GM18520 (cell line): ENCODE results near the gene TNIP1.

ENCODE experiments used
- ATAC-seq: cut with Tn5 transposase; IDR thresholded peaks from one replicate; pipeline ENCODE4 v1.9.1; 2021; ENCODE audit not compliant: unreplicated experiment

Gene TNIP1

GRCh38 chr5:151041577-151042268 is 39.1 kb downstream of the TNIP1 start:
- no peak for ATAC-seq

GRCh38 chr5:151040211-151040747 is 40.6 kb downstream of the TNIP1 start:
- no peak for ATAC-seq

- no peak for ATAC-seq
These were observed 41.2 kb downstream of the TNIP1 start for GRCh38 chr5:151039665-151040064.

- ATAC-seq = no peak
These were observed 42.0 kb downstream of the TNIP1 start for GRCh38 chr5:151038801-151039238.

DNA sequence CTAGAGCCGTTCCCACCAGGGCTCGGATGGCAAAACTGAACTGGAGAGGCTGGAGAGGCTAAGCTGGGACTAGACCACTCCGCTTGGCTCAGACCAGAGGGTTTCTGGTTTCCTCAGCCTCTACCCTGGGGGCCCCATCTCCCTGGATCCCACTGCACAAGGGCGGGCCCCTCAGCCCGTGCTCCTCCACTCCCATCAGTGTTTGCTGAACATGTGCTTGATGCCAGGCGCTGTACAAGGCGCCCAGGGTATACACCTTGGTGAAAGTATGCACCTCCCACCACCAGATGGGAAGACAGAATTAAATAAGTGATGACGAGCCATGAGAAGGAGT is 42.5 kb downstream of the TNIP1 start:
- no peak for ATAC-seq

GRCh38 chr5:151037561-151038411 is 43.0 kb downstream of the TNIP1 start:
- no peak for ATAC-seq

DNA sequence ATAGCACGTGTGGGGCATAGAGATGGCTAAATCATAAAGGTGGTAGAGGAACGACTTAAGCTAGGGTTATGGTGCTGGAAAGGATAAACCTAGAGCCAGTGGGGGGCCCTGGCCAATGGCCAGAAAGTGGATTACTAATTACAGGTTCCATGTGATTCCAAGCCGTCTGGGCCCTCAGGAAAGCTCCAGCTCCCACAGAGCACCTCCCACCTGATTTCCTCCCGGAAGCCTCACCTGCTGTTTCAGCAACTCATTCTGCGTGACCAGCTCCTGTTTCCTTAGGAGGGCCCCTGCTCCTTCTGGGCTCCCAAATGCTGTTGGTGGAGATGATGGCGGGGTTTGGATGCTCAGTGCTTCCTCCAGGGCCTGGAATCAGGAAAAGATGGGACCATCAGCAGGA is 44.3 kb downstream of the TNIP1 start:
- ATAC-seq = no peak

DNA sequence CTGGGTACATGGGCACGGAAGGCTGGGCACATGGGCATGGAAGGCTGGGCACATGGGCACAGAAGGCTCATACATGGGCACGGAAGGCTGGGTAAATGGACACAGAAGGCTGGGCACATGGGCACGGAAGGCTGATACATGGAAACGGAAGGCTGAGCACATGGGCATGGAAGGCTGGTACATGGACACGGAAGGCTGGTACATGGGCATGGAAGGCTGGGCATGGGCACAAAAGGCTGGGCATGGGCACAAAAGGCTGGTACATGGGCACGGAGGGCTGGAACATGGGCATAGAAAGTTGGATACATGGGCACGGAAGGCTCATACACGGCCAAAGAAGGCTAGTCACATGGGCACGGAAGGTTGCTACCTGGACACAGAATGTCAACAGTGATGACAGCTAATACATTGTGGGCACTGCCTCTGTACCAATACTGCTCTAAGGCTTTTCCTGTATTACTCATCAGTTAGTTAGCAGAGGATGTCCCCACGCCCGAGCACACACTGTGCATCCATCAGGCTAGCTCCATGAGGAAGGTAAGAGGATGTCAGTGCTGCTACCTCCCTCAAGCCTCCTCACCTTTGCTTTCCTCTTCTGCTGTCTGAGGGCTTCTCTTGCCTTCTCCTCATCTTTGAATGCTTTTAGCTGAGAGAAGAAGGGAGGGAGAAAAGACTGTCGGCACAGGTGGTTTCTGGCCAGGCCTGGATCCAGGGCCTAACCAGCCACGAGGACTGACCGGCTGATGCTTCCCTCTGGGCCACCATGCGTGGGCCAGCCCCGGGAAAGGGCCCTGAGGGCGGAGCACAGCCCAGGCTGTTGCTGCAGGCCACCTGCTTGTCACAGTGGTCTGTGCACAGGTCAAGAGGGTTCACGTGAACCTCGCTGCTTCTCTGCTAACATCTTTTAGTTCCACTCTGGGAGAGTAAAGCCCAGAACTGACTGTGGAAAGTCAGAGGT is 46.1 kb downstream of the TNIP1 start:
- ATAC-seq = no peak

DNA sequence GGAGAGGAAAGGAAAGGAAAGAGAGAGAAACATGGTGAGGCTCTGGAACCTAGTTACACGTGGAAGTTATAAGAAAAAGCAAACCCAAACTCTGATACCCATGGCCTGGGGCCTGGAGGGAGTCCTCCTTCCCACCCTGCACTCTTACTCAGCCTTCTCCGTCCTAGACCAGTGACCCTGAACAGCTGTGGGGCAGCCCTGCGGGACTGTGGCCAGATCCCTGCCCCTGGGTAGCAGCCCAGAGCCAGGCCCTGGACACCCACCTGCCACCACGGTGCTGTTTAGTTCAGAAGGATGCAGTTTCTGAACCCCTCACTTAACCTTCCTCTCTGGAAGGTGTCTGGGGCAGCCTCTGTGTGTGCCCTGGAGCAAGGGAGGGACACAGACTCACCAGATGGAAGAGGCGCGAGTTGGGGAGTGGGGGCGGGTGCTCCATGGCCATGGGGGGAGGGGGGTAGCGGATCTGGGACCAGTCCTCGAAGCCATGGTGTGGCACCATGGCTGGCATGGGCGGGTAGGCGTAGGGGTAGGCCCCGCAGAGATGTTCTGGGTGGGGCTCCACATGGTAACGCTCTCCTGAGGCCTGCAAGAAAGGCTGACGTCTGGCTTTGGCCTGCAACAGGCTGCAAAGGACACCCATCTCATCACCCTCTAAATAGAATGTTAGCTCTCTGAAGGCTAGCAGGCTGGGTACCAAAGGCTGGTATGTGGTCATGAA is 47.5 kb downstream of the TNIP1 start:
- ATAC-seq = no peak

DNA sequence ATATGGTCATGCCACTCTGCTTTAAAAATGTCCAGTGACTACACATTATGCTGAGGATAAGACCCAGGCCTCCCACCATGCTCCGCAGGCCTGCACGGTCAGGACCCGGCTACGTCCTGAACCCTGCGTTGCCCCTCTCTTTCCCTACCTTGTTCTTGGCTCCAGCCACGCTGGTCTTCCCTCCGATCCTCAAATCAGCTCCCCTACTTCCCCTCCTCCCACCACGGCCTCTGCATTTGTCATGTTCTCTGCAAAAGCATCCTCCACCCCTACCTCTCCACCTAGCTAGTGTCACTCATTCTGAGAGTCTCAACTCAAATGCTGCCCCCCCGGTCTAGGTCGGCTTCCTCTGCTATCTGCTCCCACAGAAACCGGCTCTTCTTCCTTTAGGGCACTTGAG is 49.3 kb downstream of the TNIP1 start:
- no peak for ATAC-seq

- no peak for ATAC-seq
These were observed 50.5 kb downstream of the TNIP1 start for GRCh38 chr5:151030379-151030778.

DNA sequence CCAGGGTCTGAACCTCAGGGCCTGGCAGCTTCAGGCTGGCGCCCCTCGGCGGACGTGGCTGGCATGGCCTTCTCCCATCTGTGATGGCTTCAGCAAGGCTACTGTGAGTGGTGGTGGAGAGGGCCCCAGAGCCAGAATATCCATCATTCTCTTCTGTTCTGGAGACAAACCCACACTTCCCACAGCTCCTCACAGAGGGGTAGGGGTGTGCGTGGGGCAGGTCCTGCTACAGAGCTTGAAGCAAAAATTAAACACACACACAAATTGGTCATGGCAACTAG is 50.8 kb downstream of the TNIP1 start:
- no peak for ATAC-seq

DNA sequence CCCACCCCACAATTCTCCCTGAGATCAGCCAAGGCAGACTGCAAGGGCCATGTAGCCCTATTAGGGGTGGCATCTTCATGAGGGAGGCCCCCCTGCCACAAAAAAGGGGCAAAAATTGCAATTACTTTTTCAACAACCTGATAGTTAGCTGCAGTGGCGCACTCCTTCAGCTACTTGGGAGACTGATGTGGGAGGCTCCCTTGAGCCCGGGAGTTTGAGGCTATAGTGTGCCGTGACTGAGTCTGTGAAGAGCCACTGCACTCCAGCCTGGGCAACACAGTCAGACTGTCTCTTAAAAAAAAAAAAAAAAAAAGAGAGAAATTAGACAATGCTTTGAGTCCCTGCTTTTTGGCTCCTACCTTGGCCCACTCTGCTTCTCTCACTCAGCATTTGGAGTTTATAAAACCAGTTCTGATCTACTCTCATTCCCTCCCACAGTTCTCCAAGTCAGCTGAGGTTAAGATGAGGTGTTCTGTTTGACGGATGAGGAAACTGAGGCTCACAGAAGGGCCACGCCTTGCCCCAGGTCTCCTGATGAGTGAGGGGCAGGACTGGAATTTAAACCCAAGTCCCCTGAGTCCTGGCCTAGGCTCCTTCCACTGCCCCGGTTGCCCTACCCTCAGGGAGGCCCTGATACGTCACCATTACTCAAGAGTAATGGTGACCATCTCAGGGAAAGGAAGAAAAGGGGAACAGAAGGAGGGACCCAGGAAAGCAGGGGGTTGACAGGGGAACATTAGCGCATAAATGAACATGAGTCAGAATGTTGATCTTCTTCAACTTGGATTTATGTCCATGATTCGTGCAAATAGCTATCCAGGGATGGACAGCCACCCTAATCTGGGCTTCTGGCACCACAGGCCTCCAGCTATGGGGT is 51.4 kb downstream of the TNIP1 start:
- ATAC-seq = no peak

DNA sequence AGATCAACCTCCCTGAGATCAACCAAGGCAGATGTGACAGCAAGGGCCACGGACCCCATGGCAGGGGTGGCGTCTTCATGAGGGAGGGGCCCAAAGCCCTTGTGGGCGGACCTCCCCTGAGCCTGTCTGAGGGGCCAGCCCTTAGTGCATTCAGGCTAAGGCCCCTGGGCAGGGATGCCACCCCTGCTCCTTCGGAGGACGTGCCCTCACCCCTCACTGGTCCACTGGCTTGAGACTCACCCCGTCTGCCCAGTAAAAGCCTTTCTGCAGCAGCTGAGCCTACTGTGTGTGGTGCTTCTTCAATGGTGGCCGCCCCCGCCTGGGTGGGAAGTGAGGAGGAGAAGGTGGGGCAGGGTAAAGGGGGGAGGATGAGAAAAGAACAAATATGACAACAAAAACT is 52.1 kb downstream of the TNIP1 start:
- ATAC-seq = no peak

- no peak for ATAC-seq
These were observed 52.8 kb downstream of the TNIP1 start for GRCh38 chr5:151027961-151028479.

DNA sequence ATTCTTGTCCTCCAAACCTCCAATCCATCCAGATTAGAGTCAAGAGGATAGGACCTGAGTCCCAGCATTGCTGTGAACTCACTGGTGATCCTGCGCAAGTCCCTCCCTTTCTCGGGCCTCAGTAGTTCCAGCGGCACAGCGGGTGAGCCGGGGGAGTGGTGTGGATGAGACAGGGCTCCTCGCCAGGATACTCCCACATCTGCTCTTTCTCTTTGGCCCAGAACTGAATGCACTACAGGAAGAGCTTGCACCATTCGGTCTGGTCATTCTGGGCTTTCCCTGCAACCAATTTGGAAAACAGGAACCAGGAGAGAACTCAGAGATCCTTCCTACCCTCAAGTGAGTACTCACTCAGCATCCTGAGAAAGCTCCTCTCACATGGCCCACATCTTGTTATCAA is 54.2 kb downstream of the TNIP1 start:
- ATAC-seq = no peak

- ATAC-seq = no peak
These were observed 54.7 kb downstream of the TNIP1 start for GRCh38 chr5:151026088-151026487.

DNA sequence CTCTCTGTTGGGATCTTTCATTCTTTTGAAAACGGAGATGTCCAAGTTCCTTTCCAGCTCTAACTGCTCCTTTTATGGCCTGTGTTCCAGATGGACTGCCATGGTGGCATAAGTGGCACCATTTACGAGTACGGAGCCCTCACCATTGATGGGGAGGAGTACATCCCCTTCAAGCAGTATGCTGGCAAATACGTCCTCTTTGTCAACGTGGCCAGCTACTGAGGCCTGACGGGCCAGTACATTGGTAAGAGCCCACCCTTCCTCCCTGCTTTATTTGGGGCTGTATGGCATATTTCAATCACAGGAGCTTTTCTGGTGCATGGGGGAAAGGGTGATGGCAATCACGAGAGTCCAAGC is 55.6 kb downstream of the TNIP1 start:
- no peak for ATAC-seq

GRCh38 chr5:151024440-151025249 is 56.2 kb downstream of the TNIP1 start:
- no peak for ATAC-seq
